Activated T-cell treated with anti-CD3 and anti-CD28 coated beads for 1 hour (primary cell): ENCODE data around the gene NUDT16.

Experiments used
- DNase-seq: peaks from one replicate; pipeline ENCODE4 v3.0.0-alpha.2; 2020; ENCODE audit warnings: low read depth

NUDT16 gene

DNA sequence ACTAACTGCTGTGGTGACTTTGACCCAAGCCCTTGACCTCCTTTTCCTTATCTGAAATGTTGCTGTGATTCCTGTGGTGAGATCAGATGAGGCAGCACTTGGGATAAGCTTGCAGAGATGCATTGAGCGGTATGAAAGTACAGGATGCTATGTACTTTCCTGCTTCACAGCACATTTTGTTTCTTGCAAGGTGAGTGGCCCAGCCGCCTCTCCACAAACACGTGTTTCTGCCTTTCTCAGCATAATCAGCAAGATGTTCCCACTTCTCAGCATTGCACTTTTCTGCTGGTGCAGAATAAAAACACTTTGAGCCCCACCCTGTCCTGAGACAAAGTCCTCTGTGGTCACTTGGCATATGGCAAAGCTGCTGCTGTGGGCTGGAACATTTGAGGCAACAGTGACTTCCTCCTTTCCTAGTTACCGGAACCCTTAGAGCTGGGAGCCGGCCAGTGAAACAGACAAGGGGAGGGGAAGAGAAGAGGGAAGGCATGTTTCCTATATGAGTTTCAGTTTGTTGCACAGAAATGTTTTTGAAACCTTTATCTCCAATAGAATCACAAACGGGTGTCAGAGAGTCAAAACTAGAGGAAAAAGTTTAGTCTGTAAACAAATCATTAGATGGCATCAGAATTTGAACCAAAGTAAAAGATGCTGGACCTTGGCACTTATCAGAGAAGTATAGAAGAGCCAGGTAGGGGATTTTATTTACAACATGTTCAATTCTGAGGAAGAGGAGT is 5.0 kb downstream of the NUDT16 start:
- no peak for DNase-seq

DNA sequence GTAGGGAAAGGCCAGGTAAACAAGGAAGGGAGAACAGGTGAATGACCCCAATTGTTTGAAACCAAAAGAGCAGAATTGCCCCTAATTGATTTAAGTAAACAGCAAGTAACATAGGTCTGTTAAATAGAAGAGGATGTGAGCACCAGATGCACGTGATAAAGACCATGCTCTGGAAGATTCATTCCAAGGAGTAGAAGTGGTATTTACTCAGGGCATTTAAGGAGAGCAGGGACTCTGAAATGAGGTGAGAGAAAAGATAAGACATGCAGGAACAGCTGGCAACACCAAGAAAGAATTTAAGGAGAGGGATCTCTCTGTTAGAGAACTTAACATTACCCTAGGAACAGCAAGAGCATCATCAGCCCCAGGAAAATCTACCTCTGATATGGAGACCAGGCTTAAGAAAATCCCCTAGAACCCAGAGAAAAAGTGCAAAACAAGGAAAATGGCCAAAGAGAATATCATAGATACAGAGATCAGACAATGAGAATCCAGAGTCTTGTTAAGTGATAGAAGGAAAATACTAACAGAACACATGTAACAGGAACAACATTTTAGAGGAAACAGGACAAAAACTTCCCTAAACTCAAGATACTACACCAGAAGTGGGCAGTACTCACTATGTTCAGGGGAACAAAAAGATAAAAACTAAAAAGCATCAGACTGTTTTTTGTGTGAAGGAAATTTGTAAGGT is 6.4 kb downstream of the NUDT16 start:
- DNase-seq, result no peak

DNA sequence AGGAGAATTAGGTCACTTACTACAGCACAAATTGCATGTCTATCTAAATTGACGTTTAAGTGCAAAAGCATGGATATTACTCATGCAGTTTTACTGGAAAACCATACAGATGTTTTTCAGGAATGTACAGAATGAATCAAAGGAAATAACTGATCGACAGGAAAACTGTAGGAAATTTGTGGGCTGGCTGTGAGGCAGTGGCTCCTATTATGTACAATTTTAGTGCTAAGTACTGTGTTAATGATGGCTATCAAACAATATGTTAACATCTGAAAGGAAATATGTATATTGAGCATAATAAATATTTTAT is 6.9 kb downstream of the NUDT16 start:
- DNase-seq, result no peak

DNA sequence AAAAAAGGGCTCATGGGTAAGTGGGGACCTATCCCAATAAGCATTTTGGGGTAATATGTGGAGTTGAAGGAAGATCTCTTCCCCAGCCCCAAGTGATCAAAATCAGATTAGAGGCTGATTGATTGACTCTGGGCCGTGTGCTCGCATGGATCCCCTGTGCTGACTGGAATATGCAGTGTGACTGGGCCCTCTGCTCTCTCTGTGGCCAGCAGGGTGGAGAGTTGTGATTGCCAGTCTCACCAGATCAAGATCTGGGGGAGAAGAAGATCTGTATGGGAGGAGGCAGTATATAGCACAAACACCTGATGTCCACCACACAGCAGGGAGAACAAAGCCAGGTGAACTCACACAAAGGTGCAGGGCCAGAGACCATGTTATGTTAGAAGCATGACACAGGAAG is 8.8 kb downstream of the NUDT16 start:
- no peak for DNase-seq

DNA sequence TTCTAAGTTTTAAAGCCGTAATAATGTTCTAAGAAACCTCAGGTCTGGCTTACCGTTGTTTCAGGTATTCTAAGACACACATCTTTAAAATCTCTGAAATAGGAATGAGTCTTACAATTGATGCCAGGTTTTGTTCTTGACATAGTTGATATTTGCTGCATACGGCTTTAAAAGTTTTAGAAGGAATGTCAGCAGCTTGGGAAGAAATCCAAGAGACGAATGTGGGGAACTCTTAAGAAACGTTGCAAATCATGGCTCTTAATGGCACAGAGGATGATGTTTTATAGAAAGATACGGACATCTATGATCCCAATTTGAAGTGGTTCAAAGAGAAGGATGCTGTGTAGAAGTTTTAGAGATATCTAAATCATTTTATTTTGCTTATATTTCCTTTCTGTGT is 11.5 kb downstream of the NUDT16 start:
- DNase-seq, result no peak

DNA sequence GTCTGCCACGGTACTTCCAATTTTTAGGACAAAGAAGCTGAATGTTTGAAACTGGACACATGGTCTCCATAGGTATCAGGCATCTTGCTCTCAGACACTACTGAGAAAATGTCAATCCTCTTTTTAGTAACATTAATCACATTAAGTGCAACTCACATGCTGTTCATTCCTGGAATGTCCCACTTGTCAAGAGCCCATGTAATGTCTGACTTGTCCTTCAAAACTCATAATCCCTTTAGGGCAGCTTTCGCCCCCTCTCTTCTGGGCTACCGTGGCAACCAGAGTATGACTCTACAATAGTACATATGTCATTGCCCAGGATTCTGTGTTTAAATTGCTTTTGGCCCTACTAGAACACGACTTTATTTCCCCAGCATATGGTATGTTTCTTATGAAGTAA is 12.3 kb downstream of the NUDT16 start:
- DNase-seq, result no peak

DNA sequence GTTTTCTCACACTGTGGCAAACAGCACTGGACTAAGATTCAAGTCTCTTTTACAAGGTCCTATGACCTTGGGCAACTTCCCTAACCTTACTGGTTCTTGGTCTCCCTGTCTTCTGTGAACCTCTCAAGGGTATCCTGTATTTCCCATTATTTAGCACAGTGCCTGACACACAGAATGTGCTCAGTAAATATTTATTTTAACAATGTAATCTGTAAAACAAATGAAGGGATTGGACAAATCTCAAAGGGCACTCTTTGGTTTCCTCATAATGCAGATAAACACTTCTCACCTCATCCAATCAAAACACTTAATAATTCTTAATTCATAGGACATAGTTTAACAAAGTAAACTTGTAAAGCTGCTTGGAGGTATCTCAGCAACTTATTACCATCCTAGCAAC is 12.8 kb downstream of the NUDT16 start:
- no peak for DNase-seq

DNA sequence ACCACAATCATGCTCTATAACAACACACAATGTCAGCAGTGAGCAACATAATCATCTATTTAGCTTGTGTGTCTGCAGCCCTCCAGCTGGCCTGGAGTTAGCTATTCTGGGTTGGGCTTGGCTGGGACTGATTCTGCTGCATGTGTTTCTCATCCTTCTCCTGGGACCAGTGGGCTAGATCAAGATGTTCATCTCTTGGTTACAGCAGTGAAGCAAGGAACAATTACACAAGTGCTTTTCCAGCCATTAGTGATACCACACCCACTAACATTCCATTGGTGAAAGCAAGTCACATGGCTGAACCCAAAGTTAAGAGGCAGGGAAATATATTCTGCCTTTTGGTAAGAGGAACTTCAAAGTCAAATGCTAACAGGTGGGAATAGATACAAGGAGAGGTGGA is 14.6 kb downstream of the NUDT16 start:
- no peak for DNase-seq

DNA sequence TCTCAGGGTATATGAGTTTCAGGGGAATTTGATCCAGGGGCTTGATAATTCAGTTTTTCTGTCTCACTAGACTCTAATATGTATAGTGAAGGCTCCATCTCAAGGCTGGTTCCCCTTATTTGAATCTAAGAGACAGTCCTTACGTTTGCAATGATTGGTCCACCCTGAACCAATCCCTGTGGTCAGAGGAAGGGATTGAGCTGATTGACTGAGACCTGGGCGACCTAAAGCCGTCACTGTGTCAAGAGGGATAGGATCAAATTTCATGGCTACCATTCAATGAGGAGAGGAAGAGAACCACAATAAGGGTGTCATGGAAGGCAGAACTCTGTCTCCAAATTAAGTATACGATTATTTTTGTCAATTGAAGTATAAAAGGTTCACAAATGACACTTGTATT is 16.3 kb downstream of the NUDT16 start:
- DNase-seq, result no peak

DNA sequence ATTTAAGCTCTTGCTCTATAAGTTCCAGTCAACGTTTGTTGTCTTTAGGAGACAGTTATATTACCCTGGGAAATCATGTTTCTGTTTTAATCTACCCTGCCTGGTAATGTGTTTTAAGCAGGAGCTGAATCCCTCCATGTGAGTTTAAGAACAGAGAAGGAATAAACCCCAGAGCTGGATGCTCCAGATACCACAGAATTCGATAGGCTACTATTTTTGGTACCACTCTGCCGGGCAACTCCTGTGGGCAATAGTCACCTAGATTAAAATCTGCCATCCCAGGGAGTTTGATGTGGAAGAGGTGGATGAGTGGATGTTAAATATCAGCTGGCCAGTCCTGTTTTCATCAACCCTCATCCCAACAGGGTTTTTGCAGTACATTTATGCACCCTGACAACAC is 20.4 kb downstream of the NUDT16 start:
- no peak for DNase-seq

DNA sequence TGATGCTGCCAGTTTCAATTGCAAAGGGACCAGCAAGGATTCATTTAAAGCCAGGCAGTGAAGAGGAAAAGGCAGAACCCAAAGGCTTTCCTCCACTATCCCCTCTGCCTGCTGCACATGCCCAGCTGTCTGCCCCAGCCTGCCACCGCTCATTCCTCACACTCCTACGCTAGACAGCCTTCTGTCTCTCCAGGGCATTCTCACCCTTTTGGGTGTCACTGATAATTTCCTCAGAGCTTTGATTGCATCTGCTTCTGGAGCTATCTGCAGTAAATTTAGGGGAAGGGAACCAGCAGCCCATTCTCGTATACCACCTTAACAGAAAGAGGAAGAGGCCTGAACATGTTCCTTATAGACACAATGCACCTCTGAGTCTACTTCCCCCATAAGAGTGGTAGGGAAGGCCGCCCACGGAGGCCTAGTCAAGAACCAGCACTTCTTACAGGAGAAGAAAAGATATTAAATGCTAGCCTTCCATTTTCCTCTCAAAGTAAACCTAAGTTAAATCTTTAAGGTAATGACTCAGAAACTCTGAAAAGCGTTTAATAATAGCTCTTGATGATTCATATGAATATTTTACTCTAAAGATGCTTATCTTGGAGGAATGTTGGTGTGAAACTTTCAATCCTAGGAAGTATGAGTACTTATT is 20.9 kb downstream of the NUDT16 start:
- DNase-seq, result no peak

DNA sequence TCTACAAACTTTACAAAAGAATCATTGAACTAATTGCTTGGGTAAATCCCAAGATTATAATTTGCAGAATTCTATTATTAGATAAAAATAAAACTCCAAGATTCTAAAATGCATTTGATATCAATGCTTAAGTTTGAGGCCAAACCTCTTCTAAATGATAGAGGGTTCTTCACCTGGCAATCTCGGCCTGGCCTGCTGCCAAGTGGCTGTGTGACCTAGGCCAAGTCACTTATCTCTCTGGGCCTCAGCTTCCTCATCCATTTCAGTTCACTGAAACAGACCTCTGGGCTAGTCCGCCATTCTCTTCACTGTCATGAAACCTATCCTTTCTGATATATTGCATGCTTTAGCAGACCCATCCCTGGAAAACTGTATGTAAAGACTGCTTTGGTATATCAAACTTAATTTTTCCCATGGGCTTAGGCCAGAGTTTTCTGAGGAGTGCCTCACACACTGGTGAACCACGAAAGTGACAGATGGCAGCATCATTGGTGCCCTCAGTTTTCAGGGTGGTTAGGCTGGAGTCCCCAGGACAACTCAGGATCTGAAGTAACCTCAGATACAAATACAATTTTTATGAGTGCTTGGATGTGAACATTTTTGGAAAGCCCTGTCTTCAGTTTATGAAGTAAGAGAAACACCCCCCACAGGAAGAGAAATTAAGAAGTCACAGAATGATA is 21.8 kb downstream of the NUDT16 start:
- no peak for DNase-seq

DNA sequence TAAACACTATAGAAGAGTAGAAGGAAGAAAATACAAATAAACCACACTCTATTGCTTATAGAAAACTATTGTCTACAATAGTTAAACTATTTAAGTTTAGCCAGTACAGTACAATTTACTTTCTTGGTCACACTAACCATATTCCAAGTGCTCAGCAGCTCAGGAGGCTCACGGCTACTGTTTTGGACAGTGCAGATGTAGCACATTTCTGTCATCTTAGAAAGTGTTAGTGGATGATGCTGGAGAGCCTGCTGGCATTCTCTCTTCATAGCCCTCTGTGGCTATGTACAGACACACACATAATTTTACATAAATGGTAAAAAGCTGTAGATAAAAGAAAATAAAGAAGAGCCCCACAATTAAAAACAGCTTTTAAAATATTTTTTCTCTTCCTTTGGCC is 23.8 kb downstream of the NUDT16 start:
- DNase-seq, result no peak

DNA sequence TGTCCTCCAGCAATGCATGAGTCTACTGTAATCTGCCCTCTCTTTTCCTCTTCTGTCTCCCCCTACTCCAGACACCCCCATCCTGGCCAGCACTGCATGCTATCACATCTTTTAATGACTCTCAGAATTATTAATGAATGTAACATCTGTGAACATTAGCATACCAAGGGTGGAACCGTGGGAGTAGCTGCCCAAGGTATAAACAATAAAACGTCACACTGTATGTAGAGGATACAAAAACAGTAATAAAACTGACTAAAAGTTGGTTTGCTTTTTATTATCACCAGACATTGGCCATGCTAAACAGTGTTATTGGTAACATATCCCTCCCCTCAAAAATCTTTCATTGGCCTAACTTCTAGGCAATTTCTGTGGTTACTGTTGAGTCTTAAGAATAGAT is 24.7 kb downstream of the NUDT16 start:
- no peak for DNase-seq

DNA sequence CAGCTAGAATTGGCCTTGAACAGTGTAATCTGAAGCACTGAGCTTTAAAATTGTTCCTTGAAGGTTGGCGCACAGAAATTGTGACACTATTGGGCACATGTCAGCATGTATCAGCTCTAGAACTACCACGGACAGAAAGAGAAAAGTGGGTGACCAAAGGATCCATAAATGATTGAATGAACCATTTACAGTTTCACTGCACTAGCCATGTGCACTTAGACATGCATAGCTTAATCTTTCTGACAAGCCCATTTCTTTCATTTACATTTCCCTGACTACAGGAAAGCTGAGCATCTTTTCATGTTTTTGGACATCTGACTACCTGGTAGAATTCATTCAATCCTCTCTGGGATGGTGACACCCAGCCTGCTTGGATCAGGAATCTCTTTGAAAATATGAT is 36.2 kb downstream of the NUDT16 start:
- no peak for DNase-seq

DNA sequence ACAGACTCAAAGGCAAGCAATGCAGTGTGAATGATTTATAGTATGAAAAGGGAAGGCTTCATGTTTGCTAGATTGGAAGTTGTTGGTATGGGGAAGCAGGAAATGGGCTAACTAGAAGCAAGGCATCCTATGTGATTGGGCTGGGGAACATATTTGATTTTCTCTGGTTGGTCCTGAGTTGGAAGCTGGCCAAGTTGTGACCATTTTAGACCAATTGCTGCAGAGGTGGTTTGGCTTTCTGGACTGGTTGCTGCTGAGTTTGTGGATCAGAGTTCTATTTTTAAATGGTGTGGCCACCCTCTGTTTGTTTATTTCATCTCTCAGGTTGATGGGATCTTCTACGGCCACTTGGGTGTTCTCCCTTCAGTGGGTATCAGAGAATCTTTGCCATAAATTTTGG is 39.7 kb downstream of the NUDT16 start:
- no peak for DNase-seq

DNA sequence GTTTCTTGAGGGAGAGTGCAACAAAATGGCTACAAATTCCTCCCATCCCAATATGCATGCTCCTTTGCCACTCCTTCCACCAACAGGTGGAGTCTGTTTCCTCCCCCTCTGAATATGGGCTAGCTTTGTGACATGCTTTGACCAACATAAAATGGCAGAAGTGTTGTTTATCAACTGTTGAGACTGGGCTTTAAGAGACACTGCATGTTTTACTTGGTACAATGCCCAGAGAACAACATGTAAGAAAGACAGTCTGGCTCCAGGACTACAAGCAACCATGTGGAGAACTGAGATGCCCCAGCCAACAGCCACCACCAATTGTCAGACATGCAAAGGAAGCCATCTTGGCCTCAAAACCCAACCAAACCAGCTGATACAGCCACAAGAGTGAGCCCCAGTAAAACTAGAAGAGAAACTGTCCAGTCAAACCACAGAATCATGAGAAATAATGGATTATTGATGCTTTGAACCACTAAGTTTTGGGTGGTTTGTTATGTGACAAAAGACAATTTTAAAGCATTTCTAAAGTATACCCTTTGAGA is 40.5 kb downstream of the NUDT16 start:
- no peak for DNase-seq

DNA sequence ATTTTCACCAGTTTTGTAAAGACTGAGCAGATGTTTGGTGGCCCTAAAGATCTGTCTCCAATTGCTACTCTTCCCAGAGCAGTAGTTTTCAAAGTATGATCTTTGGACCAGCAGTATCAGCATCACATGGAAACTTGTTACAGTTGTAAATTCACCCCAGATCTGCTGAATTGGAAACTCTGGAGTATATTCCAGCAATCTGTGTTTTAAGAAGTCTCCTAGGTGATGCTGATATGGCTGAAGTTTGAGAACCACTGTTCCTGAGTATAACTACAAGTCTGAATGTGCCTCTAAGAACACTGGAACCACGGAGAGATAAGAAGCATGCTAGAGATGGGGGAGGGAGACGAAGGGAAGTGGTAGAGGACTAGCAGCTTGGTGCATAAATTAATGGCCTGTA is 45.7 kb downstream of the NUDT16 start:
- DNase-seq, result no peak

DNA sequence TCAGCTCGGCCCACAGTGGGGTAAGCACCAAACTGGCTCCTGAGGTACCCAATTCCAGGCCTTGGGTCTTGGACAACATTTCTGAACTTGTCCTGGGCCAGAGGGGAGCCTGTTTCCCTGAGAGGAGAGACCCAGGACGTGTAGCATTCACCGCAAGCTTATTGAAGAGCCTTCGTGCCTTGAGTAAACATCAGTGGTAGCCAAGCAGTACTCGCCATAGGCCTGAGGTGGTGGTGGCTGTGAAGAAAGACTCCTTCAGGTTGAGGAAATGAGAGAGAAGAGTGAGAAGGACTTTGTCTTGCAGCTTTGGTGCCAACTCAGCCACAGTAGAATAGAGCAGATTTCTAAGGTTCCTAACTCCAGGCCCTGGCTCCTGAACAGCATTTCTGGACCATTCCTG is 50.2 kb downstream of the NUDT16 start:
- DNase-seq, result no peak

DNA sequence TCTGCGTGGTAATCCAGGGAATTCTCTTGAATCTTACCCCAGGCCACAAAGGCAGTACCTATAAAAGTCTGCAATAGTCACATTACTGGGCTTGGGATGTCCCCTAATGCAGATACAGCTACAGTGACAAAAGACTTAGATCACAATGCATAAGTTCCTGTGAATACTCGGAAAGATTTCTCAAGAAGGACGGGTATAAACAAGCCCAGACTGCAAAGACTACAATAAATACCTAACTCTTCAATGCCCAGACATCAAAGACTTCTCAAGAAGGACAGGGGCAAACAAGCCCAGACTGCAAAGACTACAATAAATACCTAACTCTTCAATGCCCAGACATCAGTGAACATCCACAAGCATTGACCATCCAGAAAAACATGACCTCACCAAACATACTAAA is 50.9 kb downstream of the NUDT16 start:
- no peak for DNase-seq

DNA sequence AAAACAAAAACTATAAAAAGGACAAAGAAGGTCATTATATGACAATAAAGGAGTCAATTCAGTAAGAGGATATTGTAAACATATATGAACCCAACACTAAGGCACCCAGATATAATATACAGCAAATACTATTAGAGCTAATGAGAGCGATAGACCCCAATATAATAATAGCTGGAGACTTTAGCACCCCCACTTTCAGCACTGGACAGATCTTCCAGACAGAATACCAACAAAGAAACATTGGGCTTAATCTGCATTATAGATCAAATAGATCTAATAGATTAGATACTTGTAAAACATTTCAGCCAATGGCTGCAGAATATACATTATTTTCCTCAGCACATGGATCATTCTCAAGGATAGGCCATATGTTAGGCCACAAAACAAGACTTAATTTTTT is 53.4 kb downstream of the NUDT16 start:
- DNase-seq, result no peak
